Type B pancreatic cell (in vitro differentiated cells): ENCODE data around the gene JAKMIP3. TPM values are rescaled to one million over a fixed set of nuclear protein-coding genes. Genes with fewer than 3 reads are reported as not detected.
A peak's percentile ranks its signal among the peaks of the same experiment; 100 is the strongest.

Experiments
- DNase-seq: peaks from one replicate; pipeline ENCODE4 v3.0.0; 2021; ENCODE audit warnings: mixed read lengths; ENCODE audit not compliant: unreplicated experiment; ENCODE audit errors: extremely low spot score
- H3K27ac Mint-ChIP-seq: 2 replicates; pipeline ENCODE4 v1.8.0; 2021; ENCODE audit warnings: mild to moderate bottlenecking, mixed read lengths
- H3K27me3 Mint-ChIP-seq: 2 replicates; pipeline ENCODE4 v1.8.0; 2021; ENCODE audit warnings: mixed read lengths
- H3K36me3 Mint-ChIP-seq: 2 replicates; pipeline ENCODE4 v1.8.0; 2021; ENCODE audit warnings: mixed read lengths
- H3K4me1 Mint-ChIP-seq: one replicate; pipeline ENCODE4 v1.8.0; 2021; ENCODE audit warnings: mixed read lengths; ENCODE audit not compliant: unreplicated experiment
- H3K4me3 Mint-ChIP-seq: 2 replicates; pipeline ENCODE4 v1.8.0; 2021; ENCODE audit warnings: mild to moderate bottlenecking, mixed read lengths
- H3K9me3 Mint-ChIP-seq: 2 replicates; pipeline ENCODE4 v1.8.0; 2021; ENCODE audit warnings: mixed read lengths
- total RNA-seq: library from RNA; stranded (reverse); gene quantifications from 2 replicates; pipeline ENCODE4 v1.2.1, GENCODE V29; 2021; ENCODE audit warnings: low replicate concordance
- TF ChIP-seq, protein P1 (sequence below): fragments of 200-600 bp; sonication (generic); conservative IDR thresholded peaks from 2 replicates; pipeline ENCODE4 v1.5.0; 2021; ENCODE audit warnings: antibody characterized with exemption, mild to moderate bottlenecking

Gene JAKMIP3
- total RNA-seq, 1 donor from 2014 or later = 0.19 TPM

GRCh38 chr10:132096863-132097478 lies 31.2 kb downstream of the JAKMIP3 start:
- peaks cover 9% of the 10 kb centered on the region for H3K9me3 Mint-ChIP-seq
- no peaks in the 10 kb centered on the region for H3K36me3 Mint-ChIP-seq
- TF ChIP-seq, protein P1, sequence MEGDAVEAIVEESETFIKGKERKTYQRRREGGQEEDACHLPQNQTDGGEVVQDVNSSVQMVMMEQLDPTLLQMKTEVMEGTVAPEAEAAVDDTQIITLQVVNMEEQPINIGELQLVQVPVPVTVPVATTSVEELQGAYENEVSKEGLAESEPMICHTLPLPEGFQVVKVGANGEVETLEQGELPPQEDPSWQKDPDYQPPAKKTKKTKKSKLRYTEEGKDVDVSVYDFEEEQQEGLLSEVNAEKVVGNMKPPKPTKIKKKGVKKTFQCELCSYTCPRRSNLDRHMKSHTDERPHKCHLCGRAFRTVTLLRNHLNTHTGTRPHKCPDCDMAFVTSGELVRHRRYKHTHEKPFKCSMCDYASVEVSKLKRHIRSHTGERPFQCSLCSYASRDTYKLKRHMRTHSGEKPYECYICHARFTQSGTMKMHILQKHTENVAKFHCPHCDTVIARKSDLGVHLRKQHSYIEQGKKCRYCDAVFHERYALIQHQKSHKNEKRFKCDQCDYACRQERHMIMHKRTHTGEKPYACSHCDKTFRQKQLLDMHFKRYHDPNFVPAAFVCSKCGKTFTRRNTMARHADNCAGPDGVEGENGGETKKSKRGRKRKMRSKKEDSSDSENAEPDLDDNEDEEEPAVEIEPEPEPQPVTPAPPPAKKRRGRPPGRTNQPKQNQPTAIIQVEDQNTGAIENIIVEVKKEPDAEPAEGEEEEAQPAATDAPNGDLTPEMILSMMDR = no peak
- DNase-seq = peak; percentile 49
- no peaks in the 10 kb centered on the region for H3K4me1 Mint-ChIP-seq
- H3K4me3 Mint-ChIP-seq = no peak overlapping the region
- H3K27me3 Mint-ChIP-seq = peaks cover 33% of the 10 kb centered on the region
- H3K27ac Mint-ChIP-seq = no peak overlapping the region

DNA sequence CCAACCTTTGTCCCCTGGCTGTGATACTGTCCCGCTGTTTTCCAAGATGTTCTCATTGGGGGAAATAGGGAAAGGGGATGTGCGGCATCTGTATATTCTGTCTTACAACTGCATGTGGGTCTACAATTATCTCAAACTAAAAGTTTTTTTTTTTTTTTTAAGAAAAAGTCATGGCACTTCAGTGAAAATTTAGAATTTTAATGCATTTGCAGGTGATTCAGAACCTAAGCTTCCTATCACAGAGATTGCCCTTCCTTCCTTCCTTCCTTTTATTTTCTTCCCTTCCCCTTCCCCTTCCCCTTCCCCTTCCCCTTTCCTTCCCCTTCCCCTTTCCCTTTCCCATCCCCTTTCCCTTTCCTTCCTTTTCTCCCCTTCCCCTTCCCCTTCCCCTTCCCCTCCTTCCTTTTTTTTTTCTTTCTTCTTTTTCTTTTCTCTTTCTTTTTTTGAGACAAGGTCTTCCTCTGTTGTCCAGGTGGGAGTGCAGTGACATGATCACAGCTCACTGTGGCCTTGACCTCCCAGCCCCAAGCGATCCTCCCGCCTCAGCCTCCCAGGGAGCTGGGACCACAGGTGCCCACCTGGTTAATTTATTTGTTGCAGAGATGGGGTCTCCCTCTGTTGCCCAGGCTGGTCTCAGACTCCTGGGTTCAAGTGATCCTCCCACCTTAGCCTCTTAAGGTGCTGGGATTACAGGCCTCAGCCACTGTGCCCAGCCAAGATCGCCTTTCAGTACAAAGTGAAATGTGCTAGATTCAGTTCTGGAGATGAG lies 32.0 kb downstream of the JAKMIP3 start:
- Mint-ChIP-seq H3K27me3 (peaks cover 29% of the 10 kb centered on the region), H3K9me3 (peaks cover 9% of the 10 kb centered on the region), H3K4me3 (no peak overlapping the region), H3K27ac (no peak overlapping the region), H3K4me1 (no peaks in the 10 kb centered on the region), H3K36me3 (no peaks in the 10 kb centered on the region)
- peak; percentile 32 for DNase-seq
- TF ChIP-seq, protein P1 = no peak

GRCh38 chr10:132098539-132099388 lies 33.0 kb downstream of the JAKMIP3 start:
- TF ChIP-seq, protein P1 = no peak
- H3K9me3 Mint-ChIP-seq = peaks cover 9% of the 10 kb centered on the region
- no peak overlapping the region for H3K27ac Mint-ChIP-seq
- peaks cover 29% of the 10 kb centered on the region for H3K27me3 Mint-ChIP-seq
- H3K4me3 Mint-ChIP-seq = no peak overlapping the region
- no peaks in the 10 kb centered on the region for H3K36me3 Mint-ChIP-seq
- H3K4me1 Mint-ChIP-seq = no peaks in the 10 kb centered on the region
- DNase-seq = peak; percentile 49

DNA sequence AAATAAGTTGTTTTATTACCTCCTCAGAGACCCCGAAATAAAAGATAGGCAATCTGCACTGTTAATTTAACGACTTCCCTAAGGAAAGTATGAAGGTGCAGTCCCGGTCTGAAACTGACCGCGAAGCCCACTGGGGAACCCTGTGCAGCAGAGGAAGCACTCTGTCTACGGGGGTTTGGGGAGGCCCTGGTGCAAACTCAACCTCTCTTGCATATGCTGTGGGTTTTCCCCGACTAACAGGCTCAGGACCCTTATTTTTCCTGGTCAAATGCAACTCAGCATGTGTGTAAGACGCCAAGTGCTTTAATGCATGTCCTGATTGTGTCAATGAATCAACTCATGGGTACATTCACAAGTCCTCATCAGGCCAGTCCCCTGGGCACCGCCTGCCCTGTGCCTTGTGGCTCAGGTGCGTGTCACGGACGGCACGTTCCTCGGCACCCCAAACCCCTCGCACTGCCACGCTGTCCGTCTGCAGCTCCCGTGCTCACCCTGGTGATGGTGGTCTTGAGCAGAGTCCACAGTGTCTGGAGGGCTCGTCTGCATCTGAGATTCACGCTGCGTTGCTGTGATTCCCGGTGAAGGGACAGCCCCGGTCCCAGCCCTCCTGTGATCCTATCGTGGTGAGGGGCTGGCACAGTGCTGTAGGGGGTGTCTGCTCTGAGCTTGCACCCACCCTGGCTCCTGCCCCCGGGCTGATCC lies 33.8 kb downstream of the JAKMIP3 start:
- Mint-ChIP-seq H3K9me3 (peaks cover 9% of the 10 kb centered on the region), H3K27ac (no peak overlapping the region), H3K4me1 (no peaks in the 10 kb centered on the region), H3K27me3 (peaks cover 25% of the 10 kb centered on the region), H3K36me3 (no peaks in the 10 kb centered on the region), H3K4me3 (no peak overlapping the region)
- TF ChIP-seq, protein P1 = no peak
- peak; percentile 54 for DNase-seq

DNA sequence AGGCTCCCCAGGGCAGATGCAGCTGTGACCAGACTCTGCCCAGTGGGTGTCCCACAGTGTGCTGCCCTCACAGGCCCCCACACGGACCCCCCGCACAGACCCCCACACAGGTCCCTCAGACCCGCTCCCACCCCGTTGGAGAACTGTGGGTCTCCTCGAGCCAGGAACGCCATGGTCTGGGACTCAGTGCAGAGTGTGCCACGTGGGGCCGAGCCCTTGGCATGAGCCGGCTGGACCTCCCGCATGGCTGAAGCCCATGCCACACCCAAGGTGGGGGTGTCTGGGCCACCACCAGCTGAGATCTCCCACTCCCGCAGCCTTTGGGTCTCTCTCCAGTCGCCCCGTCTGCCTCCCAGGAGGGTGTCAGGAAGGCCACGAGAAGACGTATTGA lies 34.3 kb downstream of the JAKMIP3 start:
- H3K4me3 Mint-ChIP-seq = no peak overlapping the region

More for the DNA sequence above, 34.3 kb downstream of the JAKMIP3 start:
- DNase-seq = peak; percentile 52
- H3K9me3 Mint-ChIP-seq = peaks cover 9% of the 10 kb centered on the region
- TF ChIP-seq, protein P1 = no peak
- peaks cover 25% of the 10 kb centered on the region for H3K27me3 Mint-ChIP-seq
- no peaks in the 10 kb centered on the region for H3K4me1 Mint-ChIP-seq
- H3K27ac Mint-ChIP-seq = no peak overlapping the region
- H3K36me3 Mint-ChIP-seq = no peaks in the 10 kb centered on the region
